GM18870 (cell line): Measurements from ENCODE around the gene CCDC187.

Experiments used
- ATAC-seq: cut with Tn5 transposase; IDR thresholded peaks from one replicate; pipeline ENCODE4 v1.9.1; 2021; ENCODE audit warnings: moderate library complexity; ENCODE audit not compliant: unreplicated experiment

Gene CCDC187

DNA sequence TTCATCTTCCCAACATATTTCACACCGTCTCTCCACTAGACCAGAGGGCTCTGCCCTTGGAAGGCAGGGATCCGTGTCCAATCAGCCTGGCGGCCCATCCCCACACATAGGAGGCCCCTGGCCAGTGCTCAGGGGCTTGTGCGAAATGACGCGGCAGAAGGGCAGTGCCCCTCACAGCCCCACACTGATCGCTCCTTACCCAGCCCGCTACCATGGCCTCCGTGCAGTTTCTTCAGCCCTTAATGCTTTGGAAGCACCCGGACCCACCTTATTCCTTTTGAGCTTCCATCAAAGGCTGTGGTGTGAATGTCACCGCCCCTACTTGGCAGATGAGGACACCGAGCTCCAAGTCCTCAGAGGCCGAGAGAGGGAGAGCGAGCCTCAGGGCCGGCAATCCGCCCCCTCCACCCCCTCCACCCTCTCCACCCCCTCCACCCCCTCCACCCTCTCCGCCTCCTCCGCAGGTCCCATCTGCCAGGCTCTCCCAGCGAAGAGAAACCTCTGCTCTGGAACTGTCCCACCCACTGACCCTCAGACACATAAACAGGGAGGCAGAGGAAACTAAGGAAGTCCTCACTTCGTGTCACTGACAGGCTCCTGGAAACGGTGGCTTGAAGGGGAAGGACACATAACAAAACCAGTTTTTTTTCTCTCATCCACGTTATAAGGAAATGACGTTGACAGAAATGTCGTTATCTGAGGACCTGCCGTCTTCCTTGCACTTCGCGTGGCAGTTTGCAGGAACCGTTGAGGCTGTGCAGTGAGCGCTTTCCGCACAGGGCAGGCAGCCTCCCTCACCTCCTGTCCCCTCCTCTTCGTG is 72.2 kb downstream of the CCDC187 start:
- no peak for ATAC-seq

DNA sequence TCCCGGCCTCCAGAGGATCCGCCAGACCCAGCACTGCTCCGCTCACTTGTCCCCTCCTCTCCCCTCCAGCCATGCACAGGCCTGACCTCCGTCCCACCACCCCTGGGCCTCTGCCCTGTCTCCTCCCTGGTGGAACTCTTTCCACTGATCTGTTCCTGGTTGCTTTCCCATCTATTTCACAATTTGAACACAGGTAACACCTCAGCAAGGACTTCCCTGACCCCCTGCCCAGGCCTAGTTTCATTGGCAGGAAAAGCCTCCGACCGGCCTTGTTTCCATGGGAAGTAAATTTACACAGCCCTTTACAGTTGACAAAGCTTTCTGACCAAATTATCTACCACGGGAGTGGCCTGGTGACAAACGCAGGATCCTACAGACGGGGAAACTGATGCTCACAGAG is 73.1 kb downstream of the CCDC187 start:
- ATAC-seq: no peak

DNA sequence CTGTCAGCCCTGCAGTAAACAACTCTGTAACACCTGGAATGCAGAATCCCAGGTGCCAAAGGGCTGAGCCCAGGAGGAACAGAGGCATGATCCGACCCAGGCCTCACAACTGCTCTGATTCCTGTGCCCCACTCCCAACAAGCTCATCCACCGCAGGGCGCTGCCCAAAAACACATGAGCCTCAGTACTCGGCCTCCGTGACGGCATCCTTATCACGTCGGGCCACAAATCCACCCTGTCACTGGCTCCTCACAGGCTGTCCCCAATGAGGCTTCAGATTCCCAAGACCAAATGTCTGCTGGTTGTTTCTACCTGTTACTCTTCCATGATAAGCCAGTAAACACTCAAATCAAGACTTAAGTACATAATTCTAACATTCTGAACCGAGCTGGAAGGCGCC is 73.5 kb downstream of the CCDC187 start:
- no peak for ATAC-seq

DNA sequence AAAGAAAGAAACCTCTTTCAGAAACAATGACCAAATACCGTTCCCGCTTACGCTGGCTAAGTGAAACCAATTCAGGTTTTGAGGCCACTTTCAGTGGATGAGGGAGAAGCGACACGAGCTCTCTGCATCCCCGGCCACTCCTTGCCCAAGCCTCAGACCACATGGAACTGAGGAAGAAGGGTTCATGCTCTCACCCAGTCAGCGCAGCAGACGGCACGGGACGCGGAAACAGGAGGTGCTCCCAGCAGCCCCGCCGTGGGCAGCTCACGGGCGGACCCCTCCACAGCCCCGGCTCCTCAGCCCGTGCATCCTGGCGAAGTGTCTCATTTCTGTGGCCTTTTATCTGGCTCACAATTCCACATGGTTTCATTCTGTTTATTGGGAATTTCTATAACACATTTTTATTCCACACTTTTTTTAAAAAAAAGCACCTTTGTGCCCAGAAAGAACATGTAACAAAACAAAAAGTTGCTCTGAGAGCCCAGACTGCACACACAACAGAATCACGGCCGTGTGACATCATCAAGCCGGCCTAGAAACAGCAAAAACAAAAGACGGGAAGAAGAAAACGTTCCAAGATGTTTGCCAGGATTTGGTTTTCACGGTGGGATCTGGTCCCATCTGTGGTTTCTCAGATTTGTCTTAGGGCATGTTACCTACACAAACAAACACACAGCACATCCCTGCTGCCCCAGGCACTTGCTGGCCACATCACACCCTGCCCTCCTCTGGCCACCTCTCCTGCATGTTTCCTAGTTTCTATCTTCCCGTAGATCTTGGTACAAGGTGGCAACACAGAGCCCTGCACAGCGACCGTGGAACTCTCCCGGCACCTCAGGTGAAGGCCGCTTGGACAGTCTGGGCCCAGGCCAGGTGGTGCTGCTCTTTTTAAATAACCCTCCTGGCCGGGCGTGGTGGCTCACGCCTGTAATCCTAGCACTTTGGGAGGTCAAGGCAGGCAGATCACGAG is 74.5 kb downstream of the CCDC187 start:
- no peak for ATAC-seq

DNA sequence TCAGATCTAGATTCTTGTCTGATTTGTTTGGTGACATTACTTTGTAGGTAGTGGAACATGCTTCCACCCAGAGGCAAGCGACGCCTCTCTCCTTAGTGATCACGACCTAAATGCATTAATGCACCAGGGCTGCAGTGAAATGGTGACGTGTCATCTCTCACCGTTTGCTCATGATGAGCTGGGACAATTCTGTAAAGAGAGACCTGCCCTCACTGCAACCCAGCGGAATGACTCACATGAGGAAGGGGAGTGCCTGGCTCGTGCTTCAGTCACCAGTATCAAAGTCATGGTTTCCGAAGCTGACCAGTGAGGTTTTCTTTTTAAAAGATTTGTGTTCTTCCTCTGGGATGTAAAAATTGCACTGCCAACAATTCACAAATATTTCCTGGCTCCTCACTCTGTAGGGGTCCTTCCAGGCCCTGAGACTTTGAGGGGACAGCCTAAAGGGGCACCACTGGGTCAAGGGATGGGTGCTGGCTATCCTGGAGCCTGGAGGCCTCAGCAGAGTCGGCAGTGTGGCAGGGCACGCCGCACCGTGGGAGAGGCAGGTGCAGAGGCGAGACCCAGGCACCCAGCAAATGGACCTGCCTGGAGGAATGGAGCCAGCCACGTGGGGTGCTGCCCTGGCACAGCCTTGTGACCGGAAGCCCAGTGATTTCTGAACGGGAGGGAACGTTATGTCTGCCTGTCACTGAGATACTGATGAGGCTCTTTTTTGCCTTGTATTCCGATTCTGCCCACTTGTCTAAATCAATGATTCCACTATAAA is 75.6 kb downstream of the CCDC187 start:
- no peak for ATAC-seq

DNA sequence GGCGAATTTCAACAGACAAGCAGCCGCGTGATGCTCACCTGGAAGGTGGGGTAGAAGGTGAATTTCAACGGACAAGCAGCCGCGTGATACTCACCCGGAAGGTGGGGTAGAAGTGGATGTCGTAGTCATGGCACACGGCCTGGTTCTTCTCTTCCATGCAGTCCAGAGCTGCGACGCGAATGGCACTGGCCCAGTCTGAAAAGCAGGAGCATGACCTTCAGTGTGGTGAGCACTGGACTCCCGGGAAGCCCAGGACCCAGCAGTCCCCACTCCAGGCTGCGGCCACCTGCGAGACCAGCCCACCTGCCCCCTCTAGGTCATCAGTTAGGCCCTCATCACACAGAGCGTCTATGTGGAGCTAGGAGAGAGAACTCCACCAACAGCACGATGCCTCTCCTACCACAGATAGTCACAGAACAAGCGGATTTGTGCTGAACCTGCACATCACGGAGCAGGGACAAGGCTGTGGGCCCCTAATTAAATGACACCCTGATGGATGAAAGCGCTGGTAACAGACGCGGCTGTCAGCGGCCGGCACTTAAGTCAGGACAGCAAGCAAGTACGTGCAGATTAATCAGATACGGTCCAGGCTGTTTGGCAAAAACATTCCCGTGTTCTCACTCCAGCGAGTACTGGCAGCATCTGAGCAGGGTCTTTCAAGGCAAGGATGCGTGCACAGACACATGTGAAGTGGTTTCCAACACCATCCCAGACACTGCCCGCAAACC is 77.0 kb downstream of the CCDC187 start:
- no peak for ATAC-seq

DNA sequence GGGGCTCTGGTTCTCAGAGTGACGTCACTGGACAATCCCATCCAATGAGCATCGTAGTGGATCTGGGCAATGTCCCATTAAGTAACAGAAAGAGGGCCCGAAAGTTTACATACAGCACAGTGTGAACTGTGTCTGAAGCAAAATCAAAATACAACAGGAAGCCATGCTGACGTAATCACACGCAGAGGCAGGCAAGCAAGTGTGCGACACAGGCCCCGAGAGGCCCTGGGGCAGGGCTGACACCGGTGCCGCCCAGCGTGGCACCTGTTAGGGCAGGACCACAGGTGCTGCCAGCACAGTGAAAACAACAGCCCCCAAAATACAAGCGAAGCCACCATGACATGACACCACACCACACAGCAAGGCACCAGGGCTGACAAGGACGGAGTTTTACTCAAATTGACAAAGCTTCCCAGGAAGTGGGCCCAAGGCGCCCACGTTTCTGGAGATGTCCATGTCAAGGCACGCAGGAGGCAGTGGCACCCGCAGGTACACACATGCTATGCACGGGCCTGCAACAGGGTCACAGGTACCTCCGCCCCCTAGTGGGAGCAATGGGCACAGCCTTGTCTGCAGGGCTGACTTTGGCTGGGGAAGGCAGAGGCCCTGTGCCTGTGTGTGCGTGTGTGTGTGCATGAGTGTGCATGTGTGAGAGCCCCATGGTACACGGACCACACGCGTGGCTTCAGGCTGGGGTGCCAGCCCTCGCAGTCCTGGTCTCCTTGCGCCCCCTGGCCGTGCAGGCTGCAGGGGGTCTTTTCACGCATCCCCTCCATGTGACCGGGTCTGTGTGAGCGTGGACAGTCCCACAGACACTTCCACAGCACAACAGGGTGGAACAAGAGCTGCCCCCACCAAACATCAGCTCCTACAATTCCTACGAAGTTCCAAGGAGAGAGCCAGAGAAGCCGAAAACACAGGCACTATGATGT is 77.9 kb downstream of the CCDC187 start:
- peak; percentile 56 for ATAC-seq

DNA sequence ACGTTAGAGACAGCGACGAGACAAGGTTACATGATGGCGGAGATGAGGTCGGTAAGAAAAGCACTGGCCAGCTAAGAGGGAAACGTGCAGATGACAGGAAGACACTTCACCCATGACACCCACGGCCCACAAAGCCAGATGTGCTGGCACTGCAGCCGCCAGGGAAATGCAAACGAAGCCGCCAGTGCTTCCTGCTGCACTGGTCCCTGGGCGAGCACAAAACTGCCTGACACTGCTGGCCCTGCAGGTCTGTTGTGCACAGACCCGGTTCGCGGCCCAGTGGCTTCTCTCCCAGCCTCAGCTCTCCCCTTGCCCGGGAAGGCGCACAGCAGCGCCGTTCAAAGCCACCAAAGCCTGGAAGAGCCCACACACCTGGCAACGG is 78.5 kb downstream of the CCDC187 start:
- ATAC-seq: peak; percentile 37

DNA sequence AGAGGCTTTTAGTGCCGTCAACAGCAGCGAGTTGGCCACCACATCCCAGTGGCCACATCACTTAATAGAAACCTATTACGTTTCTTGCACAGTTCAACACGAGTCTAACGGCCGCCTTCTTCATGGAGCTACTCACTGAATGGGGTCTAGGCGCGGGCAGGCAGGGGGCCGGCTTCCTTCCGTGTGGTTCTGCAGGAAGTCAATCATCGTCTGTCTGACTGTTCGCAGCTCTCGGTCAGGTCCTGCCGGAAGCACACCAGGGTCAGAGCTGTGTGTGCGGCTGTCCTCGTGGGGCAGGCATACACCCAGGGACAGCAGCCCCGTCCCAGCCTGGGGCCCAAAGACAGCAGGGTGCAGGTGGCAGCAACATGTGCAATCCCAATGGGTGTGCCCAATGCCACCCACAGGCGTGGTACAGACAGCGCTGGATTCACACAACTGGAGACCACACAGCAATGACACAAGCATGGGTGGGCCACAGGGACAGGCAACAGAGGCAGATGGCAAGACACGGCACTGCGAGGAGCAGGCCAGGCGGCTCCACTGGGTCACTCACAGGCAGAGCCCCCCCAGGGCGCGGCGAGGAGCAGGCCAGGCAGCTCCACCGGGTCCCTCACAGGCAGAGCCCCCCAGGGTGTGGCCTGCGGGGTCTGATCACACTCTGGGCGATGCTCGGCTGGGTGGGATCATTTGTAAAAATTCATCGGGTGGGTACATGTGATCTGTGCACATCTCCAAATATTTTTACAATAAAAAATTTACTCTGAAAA is 79.8 kb downstream of the CCDC187 start:
- no peak for ATAC-seq

DNA sequence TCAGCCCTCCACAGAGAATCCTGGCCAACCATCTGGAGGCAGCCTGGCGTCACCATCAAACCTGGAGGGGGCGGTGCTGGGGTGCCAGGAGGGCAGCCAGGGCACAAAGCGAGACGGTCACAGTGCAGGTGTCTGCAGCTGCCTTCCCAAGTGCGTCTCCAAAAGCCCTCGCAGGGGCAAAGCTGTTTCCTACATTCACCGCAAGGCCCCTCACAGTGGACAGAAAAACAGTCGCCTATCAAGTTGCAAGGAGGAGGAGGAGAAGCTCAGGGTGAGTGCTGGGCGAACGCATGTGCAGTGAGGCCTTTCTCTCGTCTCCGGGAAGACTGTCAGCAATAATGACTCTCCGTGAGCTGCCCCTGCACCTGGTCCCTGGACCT is 81.0 kb downstream of the CCDC187 start:
- no peak for ATAC-seq

DNA sequence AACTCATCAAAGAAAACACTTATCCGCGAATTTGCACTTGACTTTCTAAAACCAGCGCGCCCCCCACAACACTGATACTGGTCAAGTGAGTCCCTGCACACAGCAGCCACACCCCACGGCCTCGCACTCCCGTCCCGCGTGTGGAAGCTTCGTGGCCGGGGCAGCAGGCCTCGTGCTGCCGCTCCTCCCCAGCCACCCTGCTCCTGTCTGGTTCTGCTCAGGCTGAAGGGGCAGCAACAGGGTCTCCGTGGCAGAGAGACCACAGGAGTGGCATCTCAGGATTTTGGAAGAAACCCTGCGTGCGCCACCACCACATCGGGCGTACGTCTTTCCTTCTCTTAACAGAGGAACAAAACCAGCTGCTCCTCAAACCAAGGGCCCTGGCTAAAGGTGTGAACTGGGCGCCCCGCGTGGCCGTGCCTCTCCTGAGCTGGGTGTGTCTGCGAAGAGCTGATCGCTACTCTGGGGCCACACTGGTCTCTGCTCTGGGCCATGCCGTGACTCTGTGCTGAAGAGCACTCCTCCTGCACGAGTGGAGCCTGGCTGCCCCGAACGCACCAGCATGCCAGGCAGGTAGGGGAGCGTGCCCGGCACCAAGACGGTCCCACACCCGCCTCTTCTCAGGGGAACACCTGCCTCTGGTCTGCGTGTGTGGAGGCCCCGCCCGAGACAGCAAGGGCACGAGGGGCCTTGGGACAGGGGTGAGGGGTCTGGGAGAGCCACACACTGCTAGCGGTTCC is 81.6 kb downstream of the CCDC187 start:
- ATAC-seq: no peak

DNA sequence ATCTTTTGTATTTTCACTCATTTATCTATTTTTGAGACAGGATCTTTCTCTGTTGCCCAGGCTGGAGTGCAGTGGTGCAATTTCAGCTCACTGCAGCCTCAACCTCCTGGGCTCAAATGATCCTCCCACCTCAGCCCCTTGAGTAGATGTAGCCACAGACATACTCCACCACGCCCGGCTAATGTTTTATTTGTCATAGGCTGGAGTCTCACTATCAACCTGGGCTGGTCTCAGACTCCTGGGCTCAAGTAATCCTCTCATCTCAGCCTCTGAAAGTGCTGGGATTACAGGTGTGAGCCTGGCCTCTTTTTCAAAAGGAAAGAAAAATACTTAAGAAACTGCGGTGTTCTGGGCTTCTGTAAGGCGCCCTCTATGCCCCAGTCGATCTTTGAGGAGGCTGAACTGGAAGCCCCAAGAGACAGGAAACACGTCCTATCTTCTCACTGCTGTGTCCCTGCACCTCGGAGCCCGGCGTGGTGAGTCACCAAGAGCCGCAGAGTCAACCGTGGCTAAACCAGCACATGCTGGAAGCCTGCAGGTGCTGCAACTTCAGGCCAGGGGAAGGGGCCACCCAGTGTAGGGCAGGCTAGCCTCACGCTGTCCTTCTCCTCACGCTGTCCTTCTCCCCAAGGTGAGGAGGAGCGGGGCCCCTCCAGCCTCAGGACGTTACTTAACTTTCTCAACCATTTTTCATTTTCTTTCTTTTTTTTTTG is 83.7 kb downstream of the CCDC187 start:
- no peak for ATAC-seq

DNA sequence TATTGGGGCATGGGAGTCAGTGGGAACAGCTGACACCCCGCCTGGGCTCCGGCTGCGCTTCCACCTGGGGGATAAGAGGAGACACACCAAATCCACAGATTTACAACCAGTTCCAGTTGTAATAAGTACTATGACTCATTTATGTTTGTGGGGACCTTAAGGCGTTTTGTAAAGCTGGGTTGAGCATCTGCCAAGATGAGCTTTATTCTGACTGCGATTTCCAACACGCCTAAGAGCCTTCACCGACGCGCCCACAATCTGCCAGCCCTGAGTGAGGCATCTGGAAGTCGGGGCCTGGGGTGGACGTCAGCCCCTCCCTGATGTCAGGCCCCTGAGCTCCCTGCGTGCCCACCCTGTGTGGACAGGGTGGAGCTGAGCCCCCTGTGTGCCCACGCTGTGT is 84.6 kb downstream of the CCDC187 start:
- ATAC-seq: no peak

DNA sequence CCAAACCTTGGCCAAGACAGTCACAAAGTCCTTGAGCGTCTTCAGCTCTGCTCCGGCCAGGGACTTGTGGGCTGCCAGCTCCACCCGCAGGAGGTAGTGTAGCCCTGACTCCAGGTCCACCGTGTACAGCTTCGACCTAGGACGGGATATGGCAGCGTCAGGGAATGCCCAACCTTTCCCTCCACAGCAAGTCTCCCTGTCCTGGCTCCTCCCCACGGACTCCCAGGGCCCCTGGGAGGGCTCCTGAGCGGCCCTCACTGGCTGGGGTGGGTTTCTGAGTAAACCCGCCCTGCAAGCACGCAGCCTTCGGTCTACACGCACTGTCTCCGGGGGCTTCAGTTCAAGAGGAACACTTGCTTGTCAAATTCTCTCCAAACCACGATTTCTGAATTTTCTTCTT is 85.2 kb downstream of the CCDC187 start:
- ATAC-seq: no peak

DNA sequence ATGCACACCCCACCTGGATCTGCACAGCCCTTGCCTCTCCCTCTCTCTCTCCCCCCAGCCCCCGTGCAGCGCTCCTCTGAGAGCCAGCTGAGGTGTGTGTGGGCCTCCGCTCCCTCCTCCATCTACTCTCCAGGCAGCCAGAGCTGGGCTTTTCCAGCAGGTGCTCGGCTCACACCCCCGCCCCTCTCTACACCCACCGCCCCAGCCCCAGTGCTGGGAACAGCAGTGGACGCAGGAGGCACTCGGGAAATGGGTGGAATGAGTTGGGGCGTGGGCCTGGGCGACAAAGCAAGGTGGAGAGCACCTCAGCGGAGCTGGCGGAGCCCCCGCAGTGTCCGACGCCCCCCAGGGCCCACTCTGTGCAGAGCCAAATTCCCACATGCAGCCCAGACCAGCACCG is 85.6 kb downstream of the CCDC187 start:
- ATAC-seq: no peak

DNA sequence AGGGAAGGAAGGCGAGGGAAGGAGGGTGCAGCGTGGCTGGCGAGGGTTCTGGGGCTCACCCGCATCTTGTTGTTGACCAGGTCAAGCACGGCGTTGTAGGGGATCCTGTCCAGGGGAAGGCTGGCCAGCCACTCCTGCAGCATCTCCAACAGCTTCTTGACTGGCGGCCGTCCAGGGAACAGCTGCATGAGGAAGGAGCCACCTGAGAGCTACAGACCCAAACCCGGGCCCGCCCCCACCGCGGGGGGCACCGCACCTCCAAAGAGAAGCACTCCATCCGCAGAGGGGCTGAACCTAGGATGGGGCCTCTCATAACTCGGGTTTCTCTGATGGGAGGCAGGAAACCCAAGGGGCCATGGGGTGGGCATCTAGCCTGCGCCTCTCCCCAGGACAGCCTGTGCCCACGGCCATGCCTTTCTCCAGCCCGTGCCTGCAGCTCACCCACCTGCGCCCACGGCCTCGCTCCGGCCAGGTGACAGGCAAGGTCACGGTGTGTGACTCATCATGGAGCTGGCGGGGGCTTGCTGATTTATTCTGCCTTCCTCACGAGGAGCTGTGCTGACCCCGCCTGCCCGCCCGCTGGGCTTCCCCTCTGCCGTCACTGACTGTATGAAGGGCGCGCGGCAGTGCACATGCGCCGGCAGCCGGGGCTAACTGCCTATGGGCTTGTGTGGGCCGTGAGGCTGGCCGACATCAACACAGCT is 87.2 kb downstream of the CCDC187 start:
- no peak for ATAC-seq

DNA sequence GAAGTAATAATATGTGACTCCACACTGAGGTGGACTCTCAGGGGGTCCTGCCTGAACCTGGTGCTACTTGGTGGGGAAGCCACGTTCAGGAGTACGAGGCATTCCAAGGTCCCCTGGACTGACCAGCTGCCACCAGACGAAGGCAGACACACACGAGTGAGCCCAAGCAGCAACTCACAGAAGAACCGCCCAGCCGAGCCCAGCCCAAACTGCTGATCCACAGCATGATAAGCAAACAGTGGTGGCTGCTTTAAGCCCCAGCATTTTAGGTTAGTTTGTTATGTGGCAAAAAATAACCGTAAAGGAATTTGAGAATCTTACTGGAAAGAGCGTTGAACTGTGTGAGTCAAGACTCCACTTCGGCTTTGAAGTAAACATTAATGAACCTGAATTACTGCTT is 90.2 kb downstream of the CCDC187 start:
- no peak for ATAC-seq
